NK-92 (cell line): Measurements from ENCODE around the gene RTL10.

Experiments
- DNase-seq: peaks from one replicate; lab custom pipeline; 2025; ENCODE audit not compliant: unreplicated experiment; lab: John Stamatoyannopoulos, UW

The RTL10 gene

DNA sequence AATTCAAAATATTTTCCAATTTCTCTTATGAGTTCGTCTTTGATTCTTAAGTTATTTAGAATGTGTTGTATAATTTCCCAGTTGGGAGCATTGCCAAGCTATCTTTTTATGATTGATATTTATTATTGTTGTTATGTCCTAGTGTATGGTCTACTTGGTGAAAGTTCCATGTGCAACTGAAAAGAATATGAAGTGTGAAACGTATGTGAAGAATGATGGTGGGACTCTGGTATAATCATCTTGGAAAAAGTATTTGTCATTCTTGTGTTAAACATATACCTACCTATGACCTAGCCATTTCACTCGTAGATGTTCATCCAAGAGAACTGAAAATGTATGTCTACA, 12.0 kb upstream of the RTL10 start:
- DNase-seq, result no peak

DNA sequence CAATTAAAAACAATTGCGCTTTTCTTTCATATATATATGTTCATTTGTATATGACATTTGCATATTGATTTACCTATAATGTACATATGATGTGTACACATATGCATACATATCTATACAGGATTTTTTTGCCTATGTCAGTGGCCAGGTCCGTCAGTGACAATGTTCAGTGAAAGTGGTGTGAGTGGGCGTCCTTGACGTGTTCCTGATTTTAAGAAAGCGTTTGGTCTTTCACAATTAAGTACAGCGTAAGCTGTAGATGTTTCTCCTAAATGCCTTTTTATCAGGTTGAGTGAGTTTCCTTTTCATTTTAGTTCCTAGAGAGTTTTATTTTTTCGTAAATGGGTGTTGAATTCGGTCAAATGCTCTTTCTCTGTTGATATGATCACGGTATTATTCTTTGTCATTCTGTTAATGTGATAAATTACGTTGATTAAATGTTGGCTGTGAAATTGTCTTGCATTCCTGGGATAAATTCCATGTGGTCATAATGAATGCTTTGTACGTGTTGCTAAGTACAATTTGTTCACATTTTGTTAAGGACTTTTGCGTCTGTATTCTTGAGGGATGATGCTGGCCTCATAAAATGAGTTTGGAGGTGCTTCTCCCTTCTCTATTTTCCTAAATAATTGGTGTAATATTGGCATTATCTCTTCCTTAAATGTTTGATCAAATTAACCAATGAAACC, 10.6 kb upstream of the RTL10 start:
- DNase-seq, result no peak

DNA sequence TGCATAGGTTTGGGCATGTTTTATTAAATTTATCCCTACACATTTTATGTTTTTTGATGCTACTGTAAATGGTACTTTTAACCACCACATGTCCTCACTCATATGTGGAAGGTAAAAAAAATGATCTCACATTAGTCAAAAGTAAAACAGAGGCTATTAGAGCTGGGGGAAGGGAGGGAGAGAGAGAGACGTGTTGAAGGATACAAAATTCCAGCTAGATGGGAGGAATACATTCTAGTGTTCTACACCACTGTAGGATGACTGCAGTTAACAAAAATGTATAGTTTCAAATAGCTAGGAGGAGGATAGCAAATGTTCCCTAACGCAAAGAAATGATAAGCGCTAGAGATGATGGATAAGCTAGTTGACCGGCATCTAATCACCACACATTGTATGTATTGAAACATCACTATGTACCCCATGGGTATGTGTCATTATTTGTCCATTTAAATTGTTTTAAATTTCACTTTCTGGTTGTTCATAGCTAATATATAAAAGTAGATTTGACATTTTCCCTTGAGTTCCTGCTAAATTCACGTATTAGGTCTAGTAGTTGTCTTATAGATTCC, 9.9 kb upstream of the RTL10 start:
- DNase-seq, result no peak

DNA sequence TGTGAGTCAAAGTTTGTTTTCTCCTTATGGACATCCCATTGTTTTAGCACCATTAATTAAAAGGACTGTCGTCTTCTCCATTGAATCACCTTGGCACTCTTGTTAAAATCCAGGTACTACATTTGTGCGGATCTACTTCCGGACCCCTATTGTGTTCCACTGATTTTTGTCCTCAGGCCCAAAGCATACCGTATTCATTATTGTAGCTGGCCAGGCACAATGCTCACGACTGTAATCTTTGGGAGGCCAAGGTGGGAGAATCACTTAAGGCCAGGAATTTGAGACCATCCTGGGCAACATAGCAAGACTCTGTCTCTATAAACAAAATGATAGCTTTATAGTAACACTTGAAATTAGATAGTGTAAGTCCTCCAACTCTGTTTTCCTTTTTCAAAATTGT, 8.9 kb upstream of the RTL10 start:
- DNase-seq, result no peak

DNA sequence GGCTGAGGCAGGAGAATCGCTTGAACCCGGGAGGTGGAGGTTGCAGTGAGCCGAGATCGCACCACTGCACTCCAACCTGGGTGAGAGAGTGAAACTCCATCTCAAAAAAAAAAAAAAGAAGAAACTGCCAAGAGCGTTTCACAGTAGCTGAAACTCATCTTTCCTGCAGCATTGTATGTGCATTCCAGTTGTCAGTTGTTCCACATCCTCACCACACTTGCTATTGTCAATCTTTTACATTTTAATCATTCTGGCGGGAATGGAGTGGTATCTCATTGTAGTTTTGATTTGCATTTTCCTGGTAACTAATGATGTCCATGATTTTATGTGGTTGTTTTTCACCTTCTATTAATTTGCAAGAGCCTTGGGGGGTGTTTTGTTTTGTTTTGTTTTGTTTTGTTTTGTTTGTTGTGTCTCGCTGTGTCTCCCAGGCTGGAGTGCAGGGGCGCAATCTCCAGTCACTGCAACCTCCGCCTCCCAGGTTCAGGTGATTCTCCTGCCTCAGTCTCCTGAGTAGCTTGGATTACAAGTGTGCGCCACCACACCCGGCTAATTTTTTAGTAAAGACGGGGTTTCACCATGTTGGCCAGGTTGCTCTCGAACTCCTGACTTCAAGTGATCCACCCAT, 8.1 kb upstream of the RTL10 start:
- no peak for DNase-seq

DNA sequence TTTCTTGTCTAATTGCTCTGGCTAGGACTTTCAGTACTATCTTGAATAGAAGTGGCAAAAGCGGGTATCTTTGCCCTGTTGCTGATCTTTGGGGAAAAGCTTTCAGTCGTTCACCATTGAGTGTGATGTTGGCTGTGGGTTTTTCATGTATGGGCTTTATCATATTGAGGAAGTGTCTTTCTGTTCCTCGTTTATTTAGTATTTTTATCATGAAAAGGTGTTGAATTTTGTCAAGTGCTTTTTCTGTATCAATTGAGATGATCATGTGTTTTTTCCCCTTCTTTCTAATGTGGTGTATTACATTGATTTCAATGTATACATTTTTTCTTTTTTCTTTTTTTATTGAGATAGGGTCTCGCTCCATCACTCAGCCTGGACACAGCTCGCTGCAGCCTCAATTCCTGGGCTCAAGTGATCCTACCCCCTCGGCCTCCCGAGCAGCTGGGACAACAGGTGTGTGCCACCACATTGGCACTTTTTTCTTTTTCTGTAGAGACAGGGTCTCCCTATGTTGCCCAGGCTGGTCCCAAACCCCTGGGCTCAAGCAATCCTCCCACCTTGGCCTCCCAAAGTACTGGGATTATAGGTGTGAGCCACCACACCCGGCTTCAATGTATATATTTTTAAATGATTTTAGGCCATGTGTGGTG, 5.3 kb upstream of the RTL10 start:
- no peak for DNase-seq

DNA sequence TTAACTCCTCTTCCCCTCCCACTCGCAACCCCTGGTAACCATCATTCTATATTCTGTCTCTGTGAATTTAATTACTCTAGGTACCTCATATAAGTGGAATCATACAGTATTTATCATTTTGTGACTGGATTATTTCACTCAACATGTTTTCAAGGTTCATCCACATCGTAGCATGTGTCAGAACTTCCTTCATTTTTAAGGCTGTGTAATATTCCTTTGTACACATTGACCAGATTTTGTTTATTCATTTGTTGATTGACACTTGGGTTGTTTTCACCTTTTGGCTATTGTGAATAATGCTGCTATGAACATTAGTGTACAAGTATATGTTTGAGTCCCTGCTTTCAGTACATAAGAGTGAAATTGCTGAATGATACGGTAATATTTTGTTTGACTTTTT, 2.7 kb upstream of the RTL10 start:
- DNase-seq, result no peak

DNA sequence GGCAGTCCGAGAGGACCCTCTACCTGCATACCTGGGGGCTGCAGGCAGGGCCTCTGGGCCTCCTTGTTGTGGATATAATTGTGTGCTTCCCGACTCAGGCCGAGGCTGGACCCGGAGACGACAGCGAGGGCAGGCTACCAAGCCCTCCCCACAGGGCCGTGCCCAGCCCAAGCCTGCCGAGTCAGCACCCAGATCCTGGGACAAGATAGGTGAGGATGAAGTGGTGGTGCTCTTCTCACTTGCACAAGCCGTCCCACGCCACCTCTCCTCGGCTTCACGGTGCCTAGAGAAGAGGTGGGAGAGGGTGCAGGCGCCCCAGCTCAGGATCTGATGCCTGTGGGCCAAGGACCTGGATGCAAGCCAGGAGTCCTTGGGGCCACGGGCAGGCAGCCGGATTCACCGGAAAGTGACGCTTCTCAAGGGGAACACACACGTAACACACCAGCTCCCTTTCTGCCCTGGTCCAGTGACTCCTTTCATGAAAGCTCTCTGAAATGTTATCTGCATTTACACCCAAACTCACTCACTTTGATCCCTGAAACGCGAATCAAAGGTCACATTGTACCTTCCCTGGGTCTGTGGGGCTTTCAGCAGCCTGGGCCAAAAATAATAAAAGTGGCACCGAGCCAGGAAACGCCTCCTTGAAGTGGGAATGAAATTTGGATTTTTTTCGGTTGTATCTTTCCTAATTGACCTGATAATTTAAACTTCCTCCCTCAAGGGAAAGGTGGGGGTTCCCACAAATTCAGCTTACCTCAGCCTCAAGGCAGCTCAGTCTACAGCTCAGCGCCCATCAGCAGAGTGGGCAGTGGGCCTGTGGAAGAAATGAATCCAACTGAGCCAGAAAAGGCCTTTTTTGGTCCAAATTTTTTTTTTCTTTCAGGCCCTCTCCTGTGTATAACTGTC, 1.1 kb upstream of the RTL10 start:
- DNase-seq, result no peak

DNA sequence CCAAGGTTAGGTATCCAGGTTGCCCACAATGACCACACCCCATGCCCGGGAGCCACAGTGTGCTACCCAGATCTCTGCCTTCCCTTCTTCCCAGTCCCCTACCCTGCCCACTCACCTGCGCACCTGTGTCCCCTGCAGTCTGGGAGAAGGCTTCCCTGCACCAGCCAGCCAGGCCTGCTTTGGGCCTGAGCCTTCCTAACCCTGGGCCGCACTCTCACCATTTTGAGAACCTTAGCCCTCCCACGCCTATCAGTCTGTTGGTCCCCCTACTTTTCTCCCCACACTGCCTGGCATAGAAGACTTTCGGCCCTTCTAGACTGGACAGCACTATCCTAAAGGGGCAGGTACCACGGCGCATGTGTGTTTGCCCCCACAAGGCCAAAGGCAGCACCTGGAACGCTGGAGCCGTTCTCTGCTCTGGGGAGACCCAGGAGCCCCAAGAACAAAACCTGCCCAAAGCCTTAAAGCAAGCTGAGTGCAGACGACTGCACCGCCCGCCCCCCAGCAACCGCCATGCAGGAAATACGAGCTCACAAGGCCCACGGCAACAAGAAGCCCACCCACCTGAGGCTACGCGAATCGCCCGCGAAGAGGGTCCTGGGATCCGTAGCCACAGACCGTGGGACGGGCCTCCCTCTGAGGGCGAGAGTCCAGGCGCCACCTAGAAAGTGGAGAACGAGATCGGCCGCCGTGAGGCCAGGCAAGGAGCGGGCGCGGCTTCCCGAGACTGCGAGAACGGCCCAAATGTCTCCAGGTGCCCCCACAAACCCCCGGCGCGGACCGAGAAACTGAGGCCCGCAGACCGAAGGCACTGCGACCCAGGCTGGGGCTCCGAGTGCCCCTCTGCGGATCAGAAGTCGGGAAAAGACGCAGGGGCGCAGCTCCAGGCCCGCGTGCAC, 546 bp downstream of the RTL10 start:
- no peak for DNase-seq

DNA sequence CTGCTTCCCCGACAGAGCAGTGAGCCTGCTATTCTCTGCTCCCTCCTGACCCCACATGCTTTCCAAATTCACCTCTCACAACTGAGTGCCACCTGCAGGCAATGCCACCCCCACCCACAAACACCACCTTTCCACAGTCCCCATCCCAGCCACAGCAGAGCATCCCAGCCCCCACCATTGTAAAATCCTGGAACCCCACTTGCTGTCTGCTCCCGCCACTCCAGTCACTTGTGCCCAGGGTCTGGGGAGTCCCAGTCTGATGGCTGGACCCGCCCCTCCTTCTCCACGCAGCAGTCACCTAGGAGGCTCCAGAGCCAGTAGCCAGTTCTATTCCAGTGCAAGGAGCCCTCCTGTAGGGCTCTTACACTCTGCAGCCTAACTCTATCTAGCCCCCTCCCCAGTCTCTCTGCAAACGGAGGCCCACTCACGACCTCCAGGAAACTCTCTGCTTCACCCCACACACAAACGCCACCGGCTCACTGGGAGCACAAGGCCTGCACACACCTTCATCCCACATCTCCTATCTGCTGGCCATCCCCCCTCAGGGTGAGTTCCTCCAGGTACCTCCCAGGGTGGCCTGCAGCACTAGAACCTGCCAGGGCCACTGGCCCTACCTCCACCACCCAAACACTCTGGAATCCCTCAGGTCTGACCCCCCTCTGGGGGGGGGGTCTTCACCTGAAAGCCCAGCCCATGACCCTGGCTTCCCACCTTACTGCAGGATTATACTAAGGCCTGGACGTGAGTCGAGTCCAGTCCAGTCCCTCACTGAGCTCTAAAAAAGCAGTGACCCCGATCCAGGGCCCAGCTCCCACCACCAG, 1.4 kb downstream of the RTL10 start:
- no peak for DNase-seq

DNA sequence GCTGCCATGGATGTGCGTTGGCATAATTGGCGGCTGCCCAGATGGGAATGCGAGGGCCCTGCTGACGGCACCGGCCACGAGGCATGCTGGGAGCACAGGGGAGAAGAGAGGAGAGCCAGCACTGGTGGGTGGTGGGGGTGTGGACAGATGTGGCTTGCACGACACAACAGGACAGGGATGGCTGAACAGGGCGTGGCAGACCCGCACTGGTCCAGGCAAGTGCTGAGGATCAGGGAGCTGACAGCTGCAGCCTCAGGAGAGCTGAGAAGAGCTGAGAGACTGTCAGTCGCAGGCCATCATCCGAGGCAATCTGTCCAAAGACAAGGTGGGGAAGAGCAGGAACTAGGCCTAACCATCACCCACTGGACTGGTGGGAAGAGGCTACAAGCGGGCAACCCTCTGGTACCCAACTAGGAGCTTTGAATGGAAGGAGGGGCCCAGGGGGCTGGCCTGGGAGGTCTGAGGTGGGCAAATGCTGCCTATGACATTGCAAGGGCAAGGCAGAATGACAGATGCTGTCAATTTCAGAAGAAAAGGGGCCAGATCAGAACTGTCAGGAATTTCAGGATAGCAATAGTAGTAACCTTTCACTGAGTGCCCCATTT, 2.4 kb downstream of the RTL10 start:
- no peak for DNase-seq

DNA sequence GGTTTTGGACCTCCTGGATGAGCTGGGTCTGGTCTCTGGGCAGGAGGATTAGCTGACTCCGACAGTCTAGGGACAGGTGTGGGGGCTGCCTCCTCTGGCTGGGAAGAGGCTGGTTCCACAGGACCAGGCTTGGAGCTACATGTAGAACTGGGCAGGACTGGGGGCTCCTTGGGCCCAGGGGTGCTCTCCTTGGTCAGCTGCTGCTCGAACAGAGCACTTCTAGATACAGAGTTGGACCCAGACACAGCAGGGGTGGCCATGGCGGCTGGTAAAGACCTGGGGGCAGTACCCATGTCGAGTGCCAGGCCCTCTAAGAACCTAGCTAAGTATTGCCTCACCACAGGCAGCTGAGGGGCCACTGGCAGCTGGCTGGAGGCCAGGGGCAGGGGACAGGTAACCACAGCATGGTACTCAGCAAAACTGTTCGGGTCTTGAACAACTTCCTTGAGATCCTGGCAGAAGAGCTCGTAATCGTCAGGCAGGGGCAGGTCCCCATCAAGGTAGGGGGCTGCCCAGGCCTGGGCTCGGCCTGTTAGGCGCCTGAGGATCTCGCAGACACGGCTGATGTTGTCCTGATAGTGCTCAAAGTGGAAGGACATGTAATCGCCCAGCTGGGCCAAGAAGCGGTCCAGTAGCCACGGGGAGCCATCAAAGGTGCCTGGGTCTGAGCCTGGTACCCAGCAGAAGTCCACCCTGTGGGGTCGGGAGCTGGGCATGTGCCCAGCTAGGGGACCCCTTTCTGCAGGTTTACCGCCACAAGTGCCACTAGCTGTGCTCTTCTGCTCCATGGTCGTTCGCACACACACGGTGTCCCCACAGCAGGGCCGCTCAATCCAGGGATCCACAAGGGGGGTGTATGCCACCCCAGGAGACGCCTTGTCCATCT, 3.1 kb downstream of the RTL10 start:
- DNase-seq, result no peak

DNA sequence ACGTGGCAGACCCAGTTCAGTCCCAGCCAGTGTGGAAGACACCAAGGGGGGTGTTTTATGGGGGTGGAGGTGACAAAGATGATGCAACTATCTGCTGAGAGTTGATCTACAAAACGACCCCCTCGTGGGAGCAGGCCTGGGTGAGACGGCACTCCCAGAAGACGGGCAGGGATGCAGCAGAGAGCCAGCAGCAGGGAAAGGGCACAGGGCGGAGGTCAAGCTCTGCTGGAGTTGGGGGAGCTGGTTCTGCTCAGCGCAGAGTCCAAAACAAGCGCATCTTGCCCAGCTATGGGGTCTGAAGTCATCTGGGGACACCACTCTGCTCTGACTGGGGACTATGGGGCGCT, 3.9 kb downstream of the RTL10 start:
- no peak for DNase-seq

DNA sequence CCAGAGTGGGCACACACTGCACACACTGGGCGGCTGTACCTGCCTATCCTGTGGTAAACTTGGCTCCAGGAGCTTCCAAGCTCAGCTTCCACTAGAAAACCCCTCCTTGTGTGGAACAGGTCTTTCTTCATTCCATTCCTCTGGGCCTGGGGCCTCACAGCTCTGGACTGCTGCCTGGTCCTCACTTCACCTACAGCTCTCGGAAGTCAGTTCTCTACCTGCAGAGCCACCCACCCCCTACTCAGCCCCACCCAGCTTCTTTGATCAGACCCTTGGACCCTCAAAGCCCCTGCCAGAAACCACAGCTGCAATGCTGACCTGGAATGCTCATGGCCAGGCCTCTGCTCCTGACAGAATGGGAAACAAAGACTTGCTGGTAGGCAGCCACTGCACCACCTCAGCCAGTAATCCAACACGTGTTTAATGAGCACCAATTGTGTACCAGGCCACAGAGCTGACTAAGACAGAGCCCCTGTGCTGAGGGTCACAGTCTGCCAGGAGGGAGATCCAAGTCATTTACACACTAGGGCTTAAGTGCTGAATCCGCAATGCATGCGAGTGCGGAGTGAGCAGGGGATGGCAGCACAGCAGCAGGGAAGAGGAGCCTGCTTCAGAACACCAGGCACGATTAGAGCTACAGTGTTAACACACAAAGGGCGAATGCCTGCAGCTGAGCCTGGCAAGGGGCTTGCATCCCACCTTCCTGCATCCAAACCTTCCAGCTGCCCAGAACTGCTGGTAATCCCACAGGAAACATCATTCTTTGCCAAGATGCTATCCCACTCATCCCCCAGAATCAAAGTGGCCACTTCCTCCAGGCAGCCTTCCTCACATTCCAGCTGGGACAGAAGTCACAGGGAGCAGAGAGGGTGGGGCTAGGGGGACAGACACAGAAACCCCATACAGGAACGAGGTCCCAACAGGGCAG, 4.6 kb downstream of the RTL10 start:
- no peak for DNase-seq

DNA sequence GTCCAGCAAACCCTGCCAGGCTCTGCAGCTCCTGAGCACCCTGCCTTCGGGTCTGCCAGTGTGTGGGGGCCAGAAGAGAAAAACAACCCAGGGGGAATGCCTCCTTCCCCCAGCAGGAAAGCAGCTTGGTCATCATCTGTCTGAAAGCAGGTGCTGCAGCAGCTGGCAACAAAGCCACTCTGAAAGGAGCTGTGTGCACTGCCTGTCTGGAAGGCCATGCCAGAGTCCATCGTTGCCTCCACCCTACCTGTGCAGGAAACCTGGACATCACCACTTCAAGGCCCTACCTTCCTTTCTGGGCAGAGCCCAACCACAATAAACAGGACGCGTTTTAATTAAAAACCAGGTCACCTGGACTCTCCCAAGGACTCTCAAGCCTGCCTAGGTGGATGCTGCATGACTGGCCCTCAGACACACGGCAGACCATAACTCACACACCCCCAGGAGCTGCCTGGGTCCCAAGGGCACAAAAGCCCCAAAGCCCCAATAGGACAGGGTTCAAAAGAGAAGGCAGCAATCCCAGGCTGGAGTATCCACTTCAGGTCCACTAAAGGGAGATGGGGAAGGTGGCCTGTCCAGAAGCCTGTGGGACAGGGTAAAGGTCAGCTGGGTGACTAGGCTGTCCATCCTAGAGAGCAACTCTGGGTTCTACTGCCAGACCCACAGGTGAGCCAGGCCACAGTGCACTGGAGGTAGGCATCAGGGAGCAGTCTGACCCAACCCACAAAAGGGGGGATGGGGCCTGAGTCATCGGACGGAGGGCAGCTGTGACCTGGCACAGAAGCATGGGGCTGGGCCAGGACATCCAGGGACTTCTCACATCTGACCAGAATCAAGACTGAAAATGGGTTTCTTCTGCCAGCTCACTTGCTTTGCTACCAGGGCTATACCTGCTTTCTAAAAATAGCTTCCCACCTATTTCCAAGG, 6.1 kb downstream of the RTL10 start:
- no peak for DNase-seq

DNA sequence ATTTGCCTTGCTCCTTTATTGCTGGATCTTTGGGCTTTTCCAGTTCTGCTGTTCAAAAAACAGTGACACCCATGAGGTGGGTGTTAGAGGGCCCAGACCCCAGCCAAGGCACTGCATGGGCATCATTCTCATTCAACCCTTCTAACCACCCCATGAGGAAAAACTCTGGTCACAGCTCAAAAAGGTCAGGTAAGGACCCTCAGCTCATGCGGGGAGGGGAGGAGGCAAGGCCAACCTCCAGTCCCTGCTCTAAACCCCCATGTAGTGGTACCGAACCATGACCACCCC, 7.4 kb downstream of the RTL10 start:
- DNase-seq, result no peak
